H9 (cell line): ENCODE data around the gene EFCAB11. TPM values are rescaled to one million over a fixed set of nuclear protein-coding genes. Genes with fewer than 3 reads are reported as not detected.

ENCODE experiments used
- DNase-seq: peaks from one replicate; pipeline ENCODE4 v3.0.0-alpha.2; 2017
- H2AFZ ChIP-seq: one replicate; pipeline ENCODE4 v1.6.1; 2013; ENCODE audit warnings: mild to moderate bottlenecking, low read length, control low read depth, moderate library complexity
- H2AK5ac ChIP-seq: 2 replicates; pipeline ENCODE4 v1.6.1; 2013; ENCODE audit warnings: low read length, control low read depth, mixed read lengths; ENCODE audit not compliant: insufficient read length
- H2BK120ac ChIP-seq: one replicate; pipeline ENCODE4 v1.6.1; 2013; ENCODE audit warnings: low read depth, mild to moderate bottlenecking, low read length, control low read depth, inconsistent platforms; ENCODE audit not compliant: poor library complexity, severe bottlenecking
- H2BK12ac ChIP-seq: 2 replicates; pipeline ENCODE4 v1.6.1; 2013; ENCODE audit warnings: low read length, control low read depth, mixed read lengths, low read depth; ENCODE audit not compliant: insufficient read length
- H2BK15ac ChIP-seq: 2 replicates; pipeline ENCODE4 v1.6.1; 2013; ENCODE audit warnings: low read depth, low read length, control low read depth
- H2BK20ac ChIP-seq: one replicate; pipeline ENCODE4 v1.6.1; 2013; ENCODE audit warnings: low read depth, mild to moderate bottlenecking, low read length, control low read depth, inconsistent platforms; ENCODE audit not compliant: poor library complexity, severe bottlenecking
- H2BK5ac ChIP-seq: 2 replicates; pipeline ENCODE4 v1.6.1; 2013; ENCODE audit warnings: low read length, control low read depth, mixed read lengths; ENCODE audit not compliant: insufficient read length
- H3K14ac ChIP-seq: 2 replicates; pipeline ENCODE4 v1.6.1; 2013; ENCODE audit warnings: low read length, control low read depth; ENCODE audit not compliant: insufficient read depth
- H3K18ac ChIP-seq: 2 replicates; pipeline ENCODE4 v1.6.1; 2013; ENCODE audit warnings: low read depth, mild to moderate bottlenecking, mixed read lengths, low read length, control low read depth; ENCODE audit not compliant: insufficient read length
- H3K23ac ChIP-seq: 2 replicates; pipeline ENCODE4 v1.6.1; 2013; ENCODE audit warnings: low read length, control low read depth, mixed read lengths, low read depth; ENCODE audit not compliant: insufficient read length
- H3K23me2 ChIP-seq: 2 replicates; pipeline ENCODE4 v1.6.1; 2013; ENCODE audit warnings: low read depth, mild to moderate bottlenecking, mixed read lengths, low read length, control low read depth; ENCODE audit not compliant: insufficient read length, poor library complexity, severe bottlenecking
- H3K27ac ChIP-seq: 2 replicates; pipeline ENCODE4 v1.5.1; 2013; ENCODE audit warnings: low read length, control low read depth, mixed read lengths, low read depth; ENCODE audit not compliant: insufficient read length
- H3K27me3 ChIP-seq: 2 replicates; pipeline ENCODE4 v1.6.1; 2013; ENCODE audit warnings: low read length, control low read depth, inconsistent platforms; ENCODE audit not compliant: insufficient read depth
- H3K4ac ChIP-seq: 2 replicates; pipeline ENCODE4 v1.6.1; 2013; ENCODE audit warnings: low read depth, mild to moderate bottlenecking, control low read depth, inconsistent platforms, low read length, moderate library complexity
- H3K4me1 ChIP-seq: 2 replicates; pipeline ENCODE4 v1.6.1; 2013; ENCODE audit warnings: low read length, control low read depth, inconsistent platforms; ENCODE audit not compliant: insufficient read depth
- H3K4me2 ChIP-seq: 2 replicates; pipeline ENCODE4 v1.6.1; 2013; ENCODE audit warnings: low read length, control low read depth, mixed read lengths; ENCODE audit not compliant: insufficient read length, insufficient read depth
- H3K56ac ChIP-seq: 2 replicates; pipeline ENCODE4 v1.6.1; 2013; ENCODE audit warnings: low read depth, mild to moderate bottlenecking, mixed read lengths, low read length, control low read depth; ENCODE audit not compliant: insufficient read length
- H3K79me1 ChIP-seq: 2 replicates; pipeline ENCODE4 v1.6.1; 2013; ENCODE audit warnings: low read depth, mild to moderate bottlenecking, moderate library complexity, low read length, control low read depth, inconsistent platforms; ENCODE audit not compliant: insufficient read depth, poor library complexity, severe bottlenecking
- H3K79me2 ChIP-seq: 2 replicates; pipeline ENCODE4 v1.6.1; 2013; ENCODE audit warnings: low read length, control low read depth, inconsistent platforms; ENCODE audit not compliant: insufficient read depth
- H3K9ac ChIP-seq: 2 replicates; pipeline ENCODE4 v1.6.1; 2013; ENCODE audit warnings: low read length, control low read depth, mixed read lengths; ENCODE audit not compliant: insufficient read length; ENCODE audit errors: extremely low read depth
- H3K9me3 ChIP-seq: one replicate; pipeline ENCODE4 v1.6.1; 2013; ENCODE audit warnings: low read depth, low read length, inconsistent platforms; ENCODE audit not compliant: control insufficient read depth
- H3T11ph ChIP-seq: one replicate; pipeline ENCODE4 v1.6.1; 2013; ENCODE audit warnings: mild to moderate bottlenecking, low read length, control low read depth, inconsistent platforms
- H4K20me1 ChIP-seq: one replicate; pipeline ENCODE4 v1.6.1; 2013; ENCODE audit not compliant: control insufficient read depth, insufficient read length, insufficient read depth
- H4K5ac ChIP-seq: 2 replicates; pipeline ENCODE4 v1.6.1; 2013; ENCODE audit warnings: low read depth, mild to moderate bottlenecking, mixed read lengths, low read length, control low read depth; ENCODE audit not compliant: insufficient read length
- H4K8ac ChIP-seq: replicated peaks from 2 replicates; pipeline ENCODE4 v1.6.1; 2013; ENCODE audit warnings: low read length, control low read depth, mixed read lengths, low read depth; ENCODE audit not compliant: insufficient read length
- H4K91ac ChIP-seq: 2 replicates; pipeline ENCODE4 v1.6.1; 2013; ENCODE audit warnings: low read depth, mild to moderate bottlenecking, moderate library complexity, mixed read lengths, low read length, control low read depth; ENCODE audit not compliant: insufficient read length
- H3K27ac Mint-ChIP-seq, 3 experiments: 2 replicates in 2 of 3; 3 replicates in 1 of 3; pipeline ENCODE4 v1.8.0; 2020 to 2021; ENCODE audit warnings: mixed read lengths in 3 of 3, mild to moderate bottlenecking in 1 of 3, moderate library complexity in 1 of 3
- H3K27me3 Mint-ChIP-seq: 2 replicates; pipeline ENCODE4 v1.8.0; 2021; ENCODE audit warnings: low read depth, mild to moderate bottlenecking, moderate library complexity, mixed read lengths
- H3K36me3 Mint-ChIP-seq, 3 experiments: 2 replicates in 2 of 3; 3 replicates in 1 of 3; pipeline ENCODE4 v1.8.0; 2020 to 2021; ENCODE audit warnings: low read depth in 3 of 3, mixed read lengths in 3 of 3; ENCODE audit not compliant: insufficient read depth in 1 of 3
- H3K4me1 Mint-ChIP-seq, 2 experiments: 2 replicates each; pipeline ENCODE4 v1.8.0; 2020; ENCODE audit warnings: mixed read lengths in 2 of 2
- H3K4me3 Mint-ChIP-seq, 2 experiments: 2 replicates in 1 of 2; 3 replicates in 1 of 2; pipeline ENCODE4 v1.8.0; 2020 to 2021; ENCODE audit warnings: mild to moderate bottlenecking in 2 of 2, mixed read lengths in 2 of 2, moderate library complexity in 1 of 2
- H3K9me3 Mint-ChIP-seq, 2 experiments: 2 replicates in 1 of 2; 3 replicates in 1 of 2; pipeline ENCODE4 v1.8.0; 2020; ENCODE audit warnings: mild to moderate bottlenecking in 2 of 2, mixed read lengths in 2 of 2, moderate library complexity in 1 of 2
- CTCF ChIP-seq: fragments of 200-600 bp; sonication (generic); conservative IDR thresholded peaks from 3 replicates; pipeline ENCODE4 v1.8.0; 2021; ENCODE audit warnings: antibody characterized with exemption, mild to moderate bottlenecking
- WGBS: extraction: QIAGEN DNeasy Blood & Tissue Kit; methylation state at CpG from one replicate; pipeline ENCODE4 v1.1.7; 2013; ENCODE audit warnings: missing lambda C conversion rate, low lambda C conversion rate, mixed read lengths; ENCODE audit not compliant: insufficient read length; ENCODE audit errors: extremely low coverage; 5-methylcytosine and 5-hydroxymethylcytosine counted together
- total RNA-seq: library from RNA; stranded (reverse); gene quantifications from 2 replicates; pipeline ENCODE4 v1.2.1, GENCODE V29; 2021

EFCAB11 gene
- total RNA-seq, 1 experiment from 2014 or later, result 17.4 TPM

GRCh38 chr14:89990218-89990617, 35.7 kb upstream of the EFCAB11 start:
- no peak overlapping the region for H2BK12ac ChIP-seq

More at GRCh38 chr14:89990218-89990617, 35.7 kb upstream of the EFCAB11 start:
- H3K27me3 ChIP-seq, result no peaks in the 10 kb centered on the region
- H3K4me2 ChIP-seq, result no peak overlapping the region
- H3K23me2 ChIP-seq, result no peaks in the 10 kb centered on the region
- H3K79me2 ChIP-seq, result no peaks in the 10 kb centered on the region
- H3K4me3 Mint-ChIP-seq, result no peak overlapping the region
- H3K27ac Mint-ChIP-seq, result no peak overlapping the region
- H4K5ac ChIP-seq, result no peak overlapping the region
- WGBS, result no CpG with 5 or more reads among the region's 5 CpGs
- H3K9me3 ChIP-seq, result no peaks in the 10 kb centered on the region
- TF ChIP-seq CTCF, result no peak
- no peak for DNase-seq
- H3K18ac ChIP-seq, result no peak overlapping the region
- H4K20me1 ChIP-seq, result no peaks in the 10 kb centered on the region
- H3K56ac ChIP-seq, result no peak overlapping the region
- H4K8ac ChIP-seq, result no peak overlapping the region
- no peaks in the 10 kb centered on the region; the same call in 1 of the 2 replicates for H3K4me1 ChIP-seq
- no peaks in the 10 kb centered on the region for H3K79me1 ChIP-seq
- H2BK15ac ChIP-seq, result no peak overlapping the region
- no peak overlapping the region for H3K4ac ChIP-seq
- H3K27me3 Mint-ChIP-seq, result no peaks in the 10 kb centered on the region
- H2BK20ac ChIP-seq, result no peak overlapping the region
- H4K91ac ChIP-seq, result no peak overlapping the region
- H2AFZ ChIP-seq, result no peak overlapping the region
- H2BK5ac ChIP-seq, result no peak overlapping the region
- H3K27ac ChIP-seq, result no peak overlapping the region
- no peak overlapping the region for H2BK120ac ChIP-seq
- H3K36me3 Mint-ChIP-seq, result peaks cover 12 to 63% (median 52%) of the 10 kb centered on the region in 3 experiments
- H3K14ac ChIP-seq, result no peak overlapping the region
- H3K9ac ChIP-seq, result no peak overlapping the region
- peaks cover 30 to 31% of the 10 kb centered on the region in 2 experiments for H3K4me1 Mint-ChIP-seq
- H3K23ac ChIP-seq, result no peak overlapping the region
- H3K9me3 Mint-ChIP-seq, result no peaks in the 10 kb centered on the region
- H3T11ph ChIP-seq, result no peak overlapping the region
- H2AK5ac ChIP-seq, result no peak overlapping the region
